GM10847 (cell line): Measurements from ENCODE around the gene NYAP2.

Source experiments
- POLR2A ChIP-seq: IDR thresholded peaks from 2 replicates; pipeline ENCODE4 v1.6.1; 2011; ENCODE audit not compliant: insufficient read length; ENCODE audit errors: extremely low read depth

Gene NYAP2

GRCh38 chr2:225612636-225613035, 213.1 kb downstream of the NYAP2 start:
- no peak for TF ChIP-seq POLR2A

- TF ChIP-seq POLR2A, result no peak
Measured at GRCh38 chr2:225614915-225615314, 215.4 kb downstream of the NYAP2 start.

- no peak for TF ChIP-seq POLR2A
Measured at GRCh38 chr2:225615514-225615913, 216.0 kb downstream of the NYAP2 start.

GRCh38 chr2:225616372-225616771, 216.9 kb downstream of the NYAP2 start:
- TF ChIP-seq POLR2A, result no peak

- TF ChIP-seq POLR2A, result no peak
Measured at GRCh38 chr2:225616848-225617247, 217.3 kb downstream of the NYAP2 start.

- no peak for TF ChIP-seq POLR2A
Measured at GRCh38 chr2:225620227-225620626, 220.7 kb downstream of the NYAP2 start.

- no peak for TF ChIP-seq POLR2A
Measured at GRCh38 chr2:225630824-225631533, 231.5 kb downstream of the NYAP2 start.

- no peak for TF ChIP-seq POLR2A
Measured at GRCh38 chr2:225632351-225632750, 232.8 kb downstream of the NYAP2 start.

- no peak for TF ChIP-seq POLR2A
Measured at GRCh38 chr2:225636558-225636957, 237.0 kb downstream of the NYAP2 start.

GRCh38 chr2:225637259-225637658, 237.7 kb downstream of the NYAP2 start:
- no peak for TF ChIP-seq POLR2A

GRCh38 chr2:225640550-225640949, 241.0 kb downstream of the NYAP2 start:
- no peak for TF ChIP-seq POLR2A

GRCh38 chr2:225649274-225649673, 249.8 kb downstream of the NYAP2 start:
- no peak for TF ChIP-seq POLR2A

- TF ChIP-seq POLR2A, result no peak
Measured at GRCh38 chr2:225650041-225650440, 250.5 kb downstream of the NYAP2 start.

- TF ChIP-seq POLR2A, result no peak
Measured at GRCh38 chr2:225660262-225661131, 261.0 kb downstream of the NYAP2 start.

- TF ChIP-seq POLR2A, result no peak
Measured at GRCh38 chr2:225662101-225662500, 262.6 kb downstream of the NYAP2 start.

- no peak for TF ChIP-seq POLR2A
Measured at GRCh38 chr2:225667445-225667844, 267.9 kb downstream of the NYAP2 start.
